ENCODE results near the gene CHN2. TPM values are rescaled to one million over a fixed set of nuclear protein-coding genes. Genes with fewer than 3 reads are reported as not detected.

Gene CHN2
- total RNA-seq, 1 donor from 2014 or later, result 11.0 TPM

- no peak for DNase-seq (ENCODE audit: low spot score)
These were observed 265.0 kb downstream of the CHN2 start for GRCh38 chr7:29459589-29459988.

GRCh38 chr7:29461996-29462395, 267.4 kb downstream of the CHN2 start:
- no peak for DNase-seq (ENCODE audit: low spot score)

- DNase-seq (ENCODE audit: low spot score), result no peak
These were observed 269.1 kb downstream of the CHN2 start for GRCh38 chr7:29463504-29464158.

DNA sequence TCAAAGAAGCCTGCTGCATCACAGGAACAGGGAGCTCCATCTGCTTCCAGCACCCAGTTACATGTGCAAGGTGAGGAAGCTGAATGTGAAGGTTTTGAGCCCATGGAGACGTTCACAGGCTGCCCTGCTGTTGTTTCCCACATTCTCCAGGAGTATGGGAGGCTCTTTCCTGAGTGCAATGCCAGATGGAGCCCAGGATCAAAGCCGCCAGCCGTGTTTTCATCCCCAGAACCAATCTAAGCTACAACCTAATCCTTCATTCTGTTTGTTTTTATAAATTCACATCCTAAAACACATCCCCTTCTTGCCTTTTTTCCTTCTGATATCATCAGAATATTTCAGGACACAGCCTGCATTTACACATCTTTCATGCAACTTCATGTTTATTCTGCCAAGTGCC, 270.2 kb downstream of the CHN2 start:
- DNase-seq (ENCODE audit: low spot score), result no peak

- DNase-seq (ENCODE audit: low spot score), result no peak
These were observed 272.8 kb downstream of the CHN2 start for GRCh38 chr7:29467193-29467926.

- no peak for DNase-seq (ENCODE audit: low spot score)
These were observed 273.6 kb downstream of the CHN2 start for GRCh38 chr7:29468196-29468595.

DNA sequence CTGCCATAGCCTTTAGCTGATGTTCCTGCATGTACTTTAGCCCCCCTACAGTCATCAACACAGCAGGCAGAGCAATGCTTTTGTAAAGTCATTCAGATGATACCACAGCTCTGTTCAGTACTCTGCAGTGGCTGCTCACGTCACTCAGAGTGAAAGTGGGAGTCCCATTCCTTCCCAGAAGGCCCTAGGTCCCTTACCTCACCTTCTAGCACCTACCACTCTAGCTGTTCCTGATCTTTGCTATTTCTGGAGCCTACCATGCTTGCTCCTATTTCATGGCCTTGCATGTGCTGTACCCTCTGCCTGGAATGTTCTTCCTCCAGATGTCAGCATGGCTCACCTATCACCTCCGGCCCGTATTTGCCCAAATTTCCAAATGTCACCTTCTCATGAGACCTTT, 274.7 kb downstream of the CHN2 start:
- no peak for DNase-seq (ENCODE audit: low spot score)

- DNase-seq (ENCODE audit: low spot score), result no peak
These were observed 275.5 kb downstream of the CHN2 start for GRCh38 chr7:29469976-29470557.

DNA sequence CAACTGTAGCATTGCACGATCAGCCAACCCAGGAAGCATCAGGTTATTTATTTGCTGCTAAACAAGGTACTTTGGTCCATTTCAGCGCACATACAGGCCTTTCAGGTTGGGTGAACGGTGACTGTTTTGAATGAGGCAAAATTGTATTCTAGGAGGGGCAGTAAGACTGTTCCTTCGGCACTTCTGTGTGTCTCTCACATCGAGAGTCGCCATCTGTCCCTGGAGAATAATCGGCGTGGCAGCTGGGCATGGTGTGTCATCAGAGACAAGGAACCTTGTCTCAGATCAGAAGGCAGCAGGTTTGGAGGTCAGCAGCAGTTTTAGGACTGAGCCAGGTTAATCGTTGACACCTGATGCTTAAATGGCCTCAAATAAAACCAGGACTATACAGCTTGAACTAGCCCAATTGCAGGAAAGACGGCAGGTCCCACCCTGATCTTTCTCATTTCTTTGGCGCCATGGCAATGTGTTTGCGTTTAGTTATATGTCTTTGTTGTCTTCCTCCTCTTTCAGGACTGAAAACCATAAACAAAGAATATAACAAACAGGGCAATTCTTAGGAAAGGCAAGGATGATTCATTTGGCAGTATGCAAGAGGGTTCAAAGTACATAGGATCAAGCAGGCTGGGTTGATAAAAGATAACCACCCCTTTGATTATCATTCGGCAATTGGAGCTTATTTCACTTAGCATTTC, 277.0 kb downstream of the CHN2 start:
- no peak for DNase-seq (ENCODE audit: low spot score)

DNA sequence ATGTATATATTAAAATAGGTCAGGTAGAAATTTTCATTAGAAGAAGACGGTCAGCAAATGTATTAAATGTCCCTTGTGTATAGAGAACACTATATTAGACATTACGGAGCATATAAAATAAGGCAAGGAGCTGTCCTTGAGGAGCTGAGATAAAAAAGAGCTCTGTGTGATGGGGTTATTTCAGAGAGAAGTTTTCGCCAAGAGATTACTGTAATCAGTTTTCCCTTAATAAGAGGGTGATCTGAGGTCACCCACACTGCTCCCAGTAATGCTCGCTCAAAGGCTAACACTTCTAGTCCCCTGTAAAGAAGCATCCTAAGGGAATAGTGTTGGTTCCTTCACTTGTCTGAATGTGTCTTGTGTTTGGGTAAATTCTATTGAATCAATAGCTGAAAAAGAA, 282.3 kb downstream of the CHN2 start:
- DNase-seq (ENCODE audit: low spot score), result no peak

DNA sequence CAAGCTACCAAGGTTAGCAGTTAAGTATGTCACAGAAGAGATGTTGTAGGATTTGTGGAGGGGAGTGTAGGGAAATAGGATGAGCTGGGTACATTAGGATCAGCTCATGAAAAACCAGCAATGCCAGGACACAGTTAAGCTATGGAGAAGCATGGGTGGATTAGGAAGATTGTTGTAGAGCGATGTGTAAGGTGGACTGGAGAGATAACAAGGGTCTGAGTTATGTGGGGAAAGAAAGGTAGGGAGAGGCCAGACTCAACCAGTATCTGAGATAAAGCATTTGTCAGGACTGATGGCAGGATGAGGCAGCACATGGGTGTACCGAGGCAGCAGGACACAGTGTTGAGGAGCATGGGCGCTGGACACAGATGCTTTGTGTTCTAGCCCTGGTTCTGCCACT, 283.7 kb downstream of the CHN2 start:
- no peak for DNase-seq (ENCODE audit: low spot score)

GRCh38 chr7:29478687-29479240, 284.2 kb downstream of the CHN2 start:
- no peak for DNase-seq (ENCODE audit: low spot score)

- DNase-seq (ENCODE audit: low spot score), result no peak
These were observed 285.0 kb downstream of the CHN2 start for GRCh38 chr7:29479301-29480200.

GRCh38 chr7:29480451-29480850, 285.9 kb downstream of the CHN2 start:
- no peak for DNase-seq (ENCODE audit: low spot score)

- no peak for DNase-seq (ENCODE audit: low spot score)
These were observed 286.5 kb downstream of the CHN2 start for GRCh38 chr7:29480934-29481651.

DNA sequence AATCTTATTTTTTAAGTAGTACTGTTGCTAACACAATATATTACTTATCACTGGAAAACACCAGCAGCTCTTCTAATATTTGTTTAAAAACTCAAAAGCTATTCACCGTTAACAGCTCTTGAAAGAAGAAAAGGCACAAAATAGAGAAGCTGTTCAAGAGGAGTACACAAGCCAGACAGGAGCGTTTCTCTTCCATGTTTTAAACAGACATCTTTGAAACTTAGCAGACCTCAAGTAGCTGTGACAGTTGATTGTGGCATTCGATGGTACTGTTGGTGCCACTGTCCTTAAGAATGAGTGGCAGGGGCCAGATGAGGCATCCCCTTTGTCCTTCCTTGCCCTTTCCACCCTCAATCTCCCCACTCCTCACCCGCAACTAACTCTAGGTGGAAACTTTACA, 287.5 kb downstream of the CHN2 start:
- no peak for DNase-seq (ENCODE audit: low spot score)

GRCh38 chr7:29483219-29484104, 288.9 kb downstream of the CHN2 start:
- DNase-seq (ENCODE audit: low spot score), result no peak

DNA sequence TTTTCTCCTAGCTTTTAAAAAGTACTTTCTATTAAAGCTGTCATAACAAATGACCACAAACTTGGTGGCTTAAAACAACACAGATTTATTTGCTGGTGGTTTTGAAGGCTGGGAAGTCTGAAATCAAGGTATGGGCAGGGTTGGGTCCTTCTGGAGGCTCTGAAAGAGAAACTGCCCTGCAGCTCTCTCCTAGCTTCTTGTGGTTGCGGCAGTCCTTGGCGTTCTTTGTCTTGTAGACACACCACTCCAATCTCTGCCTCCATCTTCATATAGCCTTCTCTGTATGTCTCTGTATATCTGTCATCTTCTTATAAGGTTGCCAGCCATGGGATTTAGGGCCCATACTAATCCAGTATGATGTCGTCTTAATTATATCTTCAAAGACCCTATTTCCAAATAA, 289.7 kb downstream of the CHN2 start:
- DNase-seq (ENCODE audit: low spot score), result no peak
